ENCODE measurements around the gene LSP1. TPM values are rescaled to one million over a fixed set of nuclear protein-coding genes. Genes with fewer than 3 reads are reported as not detected.

LSP1 gene
- total RNA-seq, 1 donor from 2014 or later: 46.4 TPM

DNA sequence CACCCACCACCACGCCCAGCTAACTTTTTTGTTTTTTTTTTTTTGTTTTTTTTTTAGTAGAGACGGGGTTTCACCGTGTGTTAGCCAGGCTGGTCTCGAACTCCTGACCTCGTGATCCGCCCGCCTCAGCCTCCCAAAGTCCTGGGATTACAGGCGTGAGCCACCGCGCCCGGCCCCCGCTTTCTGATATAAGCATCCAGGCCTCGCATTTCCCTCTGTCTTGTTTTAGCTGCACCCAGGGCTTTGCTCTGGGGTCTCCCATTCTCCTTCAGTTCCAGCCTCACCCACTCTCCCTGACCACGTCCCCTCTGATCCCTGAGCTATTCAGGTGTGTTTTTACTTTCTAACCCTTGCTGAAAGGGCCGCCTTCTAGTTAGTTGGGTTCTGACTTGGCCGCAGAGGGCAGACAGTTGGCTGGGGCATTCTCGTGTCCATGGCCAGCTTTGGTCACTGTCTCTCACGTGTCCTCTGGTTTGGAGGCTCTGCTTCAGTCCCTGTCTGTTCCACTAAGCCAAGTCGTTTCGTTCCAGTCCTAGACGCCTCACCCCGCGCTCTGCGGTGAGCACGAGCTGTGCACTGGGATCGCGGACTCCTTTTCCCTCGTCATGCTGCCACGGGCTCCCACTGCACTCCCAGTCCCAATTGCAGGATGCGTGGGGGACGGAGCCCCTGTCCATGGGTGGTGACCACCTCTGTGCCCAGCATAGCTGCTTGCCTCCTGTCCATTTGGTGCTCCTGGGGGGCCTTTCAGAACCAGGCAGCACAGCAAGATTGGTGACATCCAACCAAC is 60.6 kb downstream of the LSP1 start:
- no peak for DNase-seq (ENCODE audit: low spot score)

DNA sequence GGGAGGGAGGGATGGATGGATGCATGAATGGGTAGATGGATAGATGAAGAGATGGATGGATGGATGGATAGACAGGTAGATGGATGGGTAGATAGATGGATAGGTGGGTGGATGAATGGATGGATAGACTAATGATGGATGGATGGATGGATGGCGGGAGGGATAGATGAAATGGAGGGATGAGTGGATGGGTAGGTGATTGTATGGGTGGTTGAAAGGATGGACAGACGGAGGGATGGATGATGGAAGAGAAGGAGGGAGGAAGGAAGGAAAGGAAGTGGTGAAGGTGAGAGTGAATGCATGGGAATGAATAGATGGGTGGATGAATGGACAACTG is 62.9 kb downstream of the LSP1 start:
- DNase-seq (ENCODE audit: low spot score): no peak

DNA sequence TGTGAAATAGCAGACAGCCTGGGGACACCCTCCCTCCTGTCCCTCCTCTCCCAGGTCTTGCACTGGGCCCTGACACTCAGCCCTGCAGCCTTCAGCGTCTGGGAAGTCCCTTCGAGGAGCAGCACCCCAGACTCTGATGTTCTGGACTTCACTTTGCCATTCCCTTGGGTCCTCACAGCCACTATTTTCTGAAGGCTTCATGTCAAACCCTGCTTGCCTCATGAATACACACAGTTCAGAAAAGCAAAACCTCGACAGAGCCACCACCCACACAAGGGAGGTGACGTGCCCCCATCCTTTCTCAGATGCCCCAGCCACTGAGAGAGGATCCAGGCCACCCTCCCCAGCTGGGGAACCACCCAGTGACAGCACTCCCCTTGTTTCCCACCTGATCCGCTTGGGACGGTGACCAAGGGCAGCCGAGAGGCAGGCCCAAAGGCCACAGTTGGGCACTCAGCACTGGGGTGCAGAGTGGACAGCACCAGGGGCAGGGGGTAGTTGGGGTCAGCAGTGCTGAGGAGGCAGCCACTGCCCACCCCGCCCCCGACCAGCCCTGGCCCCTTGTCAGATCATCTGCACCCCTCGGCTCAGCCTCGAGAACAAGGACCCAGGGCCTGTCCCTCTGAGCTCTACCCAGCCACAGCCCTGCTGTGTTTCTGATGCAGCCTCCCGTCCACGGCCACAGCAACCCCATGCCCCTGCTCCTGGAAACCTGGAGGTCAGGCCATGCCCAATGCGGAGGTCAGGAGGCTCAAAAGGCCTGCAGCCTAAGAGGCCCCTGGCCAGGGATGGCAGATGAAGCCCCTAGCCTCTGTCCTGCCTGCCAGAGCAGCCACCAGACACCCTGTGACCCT is 63.5 kb downstream of the LSP1 start:
- DNase-seq (ENCODE audit: low spot score): no peak

DNA sequence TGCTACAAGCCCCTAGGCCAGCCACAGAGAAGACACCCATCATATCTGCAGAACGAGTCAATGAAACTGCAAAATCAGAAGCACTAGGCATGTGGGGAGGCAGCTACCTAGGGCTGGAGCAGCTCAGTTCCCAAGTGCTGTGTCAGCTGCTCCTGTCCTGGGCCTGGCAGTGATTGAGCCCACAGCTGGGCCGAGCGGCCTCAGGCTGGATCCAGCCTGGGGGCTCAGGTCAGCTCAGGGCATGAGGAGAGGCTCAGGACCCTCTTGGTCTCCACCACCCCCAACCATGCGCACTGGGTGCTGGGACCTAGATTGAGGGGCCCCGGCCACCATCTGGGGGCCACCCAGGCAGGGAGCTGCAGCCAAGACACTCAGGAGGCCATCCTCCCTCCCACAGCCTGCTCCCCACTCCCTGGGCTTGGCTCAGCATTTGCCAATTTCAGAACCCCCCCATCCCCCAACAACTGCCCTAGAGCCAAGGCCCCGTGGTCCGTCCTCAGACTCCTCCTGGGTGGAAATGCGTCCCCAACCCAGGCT is 64.2 kb downstream of the LSP1 start:
- no peak for DNase-seq (ENCODE audit: low spot score)

- DNase-seq (ENCODE audit: low spot score): no peak
Measured at GRCh38 chr11:1917523-1918435, 64.9 kb downstream of the LSP1 start.

GRCh38 chr11:1918436-1919315 is 65.8 kb downstream of the LSP1 start:
- DNase-seq (ENCODE audit: low spot score): no peak

DNA sequence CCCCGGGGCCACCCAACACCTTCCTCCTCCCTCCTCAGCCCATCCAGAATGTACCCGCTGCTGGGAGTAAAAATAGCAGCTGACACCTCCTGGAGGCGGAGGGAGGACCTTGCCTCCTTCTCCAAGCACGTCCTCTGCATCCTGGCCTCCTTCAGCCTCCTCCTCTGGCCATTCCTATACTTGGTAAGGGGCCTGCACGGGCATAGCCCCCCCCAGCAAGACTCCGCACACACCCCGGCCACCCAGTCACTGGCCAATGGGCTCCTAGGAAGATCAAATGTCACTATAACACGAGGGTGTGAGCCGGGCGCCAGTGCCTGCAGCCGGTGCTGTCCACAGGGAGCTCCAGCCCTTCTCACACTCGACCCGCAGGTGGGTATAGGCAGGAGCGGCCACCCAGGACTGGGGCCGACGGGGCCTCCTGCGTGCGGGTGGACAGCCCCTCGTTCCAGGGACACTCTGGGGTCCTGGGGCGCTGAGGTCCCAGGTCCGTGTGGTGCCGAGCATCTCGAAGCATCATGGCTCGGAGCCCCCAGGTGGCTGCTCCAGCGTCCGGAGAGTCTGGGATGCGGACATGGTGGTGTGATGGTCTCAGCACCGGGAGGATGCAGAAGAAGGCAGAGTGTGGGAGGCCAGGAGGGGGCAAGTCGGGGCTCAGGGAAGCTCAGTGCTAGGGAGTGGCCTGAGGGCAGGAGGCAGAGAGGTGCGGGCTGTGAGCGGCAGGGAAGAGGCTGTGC is 66.7 kb downstream of the LSP1 start, which contains the start of gene TNNT3:
Gene TNNT3, plus strand, starts transcription at position 313 of the 737 bp plus-strand sequence. CDS start 3,172 bp downstream, outside the sequence.
- DNase-seq (ENCODE audit: low spot score): no peak

DNA sequence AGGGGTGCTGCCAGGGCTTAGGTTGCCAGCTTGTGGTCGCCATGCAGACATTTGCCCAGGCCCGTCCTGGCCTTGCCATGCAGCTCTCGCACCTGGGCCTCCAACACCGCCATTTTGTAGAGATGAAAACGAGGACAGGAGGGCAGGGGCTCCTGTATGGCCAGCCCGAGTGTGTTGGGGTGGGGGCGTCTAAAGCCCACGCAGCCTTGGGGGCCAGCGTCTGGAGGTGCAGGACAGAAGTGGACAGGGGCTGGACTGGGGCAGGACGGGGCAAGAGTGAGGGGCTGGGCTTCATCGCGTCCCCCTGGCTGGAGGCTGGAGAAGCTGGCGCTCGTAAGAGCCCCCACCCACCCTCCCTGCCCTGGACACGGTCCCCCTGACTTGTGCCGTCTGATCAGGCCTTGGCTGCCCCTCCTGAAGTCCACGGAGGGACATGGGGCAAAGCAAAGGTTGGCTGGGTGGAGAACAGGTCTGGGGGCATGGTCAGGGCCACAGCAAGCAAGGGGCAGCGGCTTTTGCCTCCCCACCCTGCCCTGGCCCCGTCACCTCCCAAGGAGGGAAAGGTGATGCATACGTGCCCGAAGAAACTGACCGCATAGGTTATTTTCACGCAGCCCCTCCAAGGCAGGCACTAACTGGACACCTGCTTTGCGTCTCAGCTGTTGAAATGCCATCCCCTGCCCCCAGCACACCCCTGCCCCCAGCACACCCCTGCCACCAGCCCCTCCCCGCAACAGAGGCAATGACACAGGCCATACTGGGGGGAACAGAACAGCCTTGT is 67.4 kb downstream of the LSP1 start:
- no peak for DNase-seq (ENCODE audit: low spot score)

GRCh38 chr11:1920909-1921573 is 68.2 kb downstream of the LSP1 start:
- DNase-seq (ENCODE audit: low spot score): no peak

- DNase-seq (ENCODE audit: low spot score): no peak
Measured at GRCh38 chr11:1921574-1922141, 68.8 kb downstream of the LSP1 start.

DNA sequence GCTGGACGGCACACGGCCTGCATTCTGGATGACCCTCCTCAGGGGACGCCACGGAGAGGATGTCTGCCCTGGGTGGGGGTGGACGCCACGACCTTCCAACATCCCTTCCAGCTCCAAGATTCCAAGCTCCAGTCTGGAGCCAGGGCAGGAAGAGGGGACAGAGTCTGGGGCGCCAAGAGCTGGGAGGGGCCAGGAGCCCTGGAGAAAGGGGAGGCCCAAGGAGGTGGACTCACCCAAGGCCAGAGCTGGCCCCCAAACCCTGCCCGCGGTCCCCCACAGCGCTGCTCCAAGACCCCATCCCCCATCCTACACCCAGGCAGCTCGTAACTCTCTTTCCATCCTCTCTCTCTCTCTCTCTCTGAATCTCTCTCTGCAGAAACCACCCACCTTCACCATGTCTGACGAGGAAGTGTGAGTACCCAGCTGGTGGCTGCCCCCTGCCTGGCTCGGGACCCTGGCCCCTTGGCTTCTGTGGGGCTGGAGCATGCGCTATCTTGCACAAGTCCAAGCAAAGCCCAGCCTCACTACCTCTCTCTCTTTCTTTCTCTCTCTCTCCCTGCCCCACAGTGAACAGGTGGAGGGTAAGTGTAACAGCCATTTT is 69.7 kb downstream of the LSP1 start:
- no peak for DNase-seq (ENCODE audit: low spot score)

DNA sequence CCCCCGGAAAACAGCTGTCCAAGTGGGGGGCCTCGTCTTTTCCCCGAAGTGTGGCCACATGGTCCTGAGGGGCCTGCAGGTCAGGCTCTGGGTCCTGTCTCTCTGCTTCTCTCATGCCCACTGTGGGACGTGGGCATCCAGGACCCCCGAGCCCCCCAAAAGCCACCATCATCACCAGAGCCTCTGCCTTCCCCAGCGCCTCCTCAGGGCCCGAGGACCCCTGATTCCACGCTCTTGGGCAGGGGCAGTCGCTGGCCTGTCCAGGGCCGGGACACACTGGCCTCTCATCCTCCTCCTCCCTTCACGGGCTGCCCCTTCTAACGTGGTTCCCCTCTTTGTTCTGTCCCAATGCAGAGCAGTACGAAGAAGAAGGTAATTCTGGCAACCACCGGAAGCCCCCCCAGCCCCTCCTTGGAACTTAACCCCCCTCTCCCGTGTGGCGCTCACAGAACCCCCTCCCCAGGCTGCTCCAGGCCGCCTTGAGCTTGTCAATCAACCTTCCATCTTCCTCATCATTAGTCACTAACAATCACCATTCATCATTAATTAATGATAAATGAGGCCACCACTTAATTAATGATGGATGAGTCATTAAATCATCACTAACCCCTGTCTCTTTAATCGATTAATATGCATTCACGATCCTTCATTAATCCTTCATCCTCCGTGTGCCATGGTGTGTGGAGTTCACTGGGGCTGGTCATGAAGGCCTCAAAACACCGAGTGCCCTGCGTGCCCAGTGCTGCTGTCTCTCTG is 70.5 kb downstream of the LSP1 start:
- no peak for DNase-seq (ENCODE audit: low spot score)

DNA sequence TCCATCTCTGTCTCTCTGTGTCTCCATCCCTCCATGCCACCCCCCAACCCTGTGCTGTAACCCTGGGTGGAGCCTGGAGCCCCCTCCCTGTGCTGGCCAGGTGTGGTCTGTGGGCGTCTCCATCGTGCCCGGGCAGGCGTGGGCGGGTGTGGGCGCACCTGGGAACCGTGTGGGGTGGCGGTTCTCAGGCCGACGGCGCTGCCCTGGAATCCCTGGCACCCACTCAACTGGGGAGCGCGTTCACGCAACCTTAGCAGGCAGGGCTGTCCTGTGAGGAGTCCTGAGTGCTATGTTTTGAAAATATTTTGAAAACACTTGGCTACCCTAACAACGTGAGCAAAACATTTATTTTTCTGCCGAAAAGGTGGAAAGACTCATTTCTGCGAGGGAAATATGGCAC is 71.3 kb downstream of the LSP1 start:
- no peak for DNase-seq (ENCODE audit: low spot score)

GRCh38 chr11:1924646-1925372 is 71.9 kb downstream of the LSP1 start:
- no peak for DNase-seq (ENCODE audit: low spot score)

DNA sequence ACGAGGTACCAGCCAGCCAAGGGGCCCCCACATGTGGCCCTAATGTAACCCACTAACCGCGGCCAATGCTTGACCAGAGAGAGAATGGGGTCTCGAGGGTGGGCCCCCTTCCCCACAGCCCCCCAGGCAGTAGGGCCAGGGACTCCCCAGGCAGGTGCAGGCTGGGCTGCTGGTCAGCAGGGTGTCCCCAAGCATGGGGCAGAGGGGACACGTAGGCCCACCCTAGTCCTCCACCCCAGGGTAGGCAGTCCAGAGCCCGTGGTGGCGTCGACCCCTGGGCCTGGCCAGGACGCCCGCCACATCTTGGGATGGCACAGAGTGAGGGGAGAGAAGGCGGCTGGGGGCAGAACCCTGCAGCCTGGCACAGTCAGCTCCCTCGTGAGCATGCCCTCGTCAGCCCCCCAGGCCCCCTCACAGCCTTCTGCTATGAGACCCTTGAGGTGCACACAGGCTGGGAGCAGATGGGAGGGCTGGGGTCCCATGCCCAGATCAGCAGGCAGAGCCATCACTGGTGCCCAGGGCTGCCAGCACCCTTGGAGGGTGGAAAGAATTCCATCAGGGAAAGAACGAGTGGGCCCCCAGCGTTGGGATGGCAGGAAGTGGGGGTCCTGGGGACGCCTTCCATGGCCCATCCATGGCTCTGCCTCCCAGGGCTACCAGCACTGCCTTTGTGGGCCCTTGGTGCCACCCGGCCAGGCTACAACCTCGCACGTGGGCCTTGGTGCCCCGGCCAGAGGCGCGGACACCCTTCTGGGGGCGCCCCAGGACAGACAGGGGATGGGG is 72.7 kb downstream of the LSP1 start:
- DNase-seq (ENCODE audit: low spot score): no peak

All from mesenteric fat pad (tissue), 1 donor.